T-helper 22 cell (primary cell): ENCODE measurements around the gene ZNF700.
"Not testable (repeated sequence)": the region's sequence is repeated elsewhere in the genome, so short reads cannot be mapped to it uniquely, and the experiment has no call there.

Experiments used
- DNase-seq: peaks from one replicate; pipeline ENCODE4 v3.0.0-alpha.2; 2020; ENCODE audit warnings: low read depth

Gene ZNF700

DNA sequence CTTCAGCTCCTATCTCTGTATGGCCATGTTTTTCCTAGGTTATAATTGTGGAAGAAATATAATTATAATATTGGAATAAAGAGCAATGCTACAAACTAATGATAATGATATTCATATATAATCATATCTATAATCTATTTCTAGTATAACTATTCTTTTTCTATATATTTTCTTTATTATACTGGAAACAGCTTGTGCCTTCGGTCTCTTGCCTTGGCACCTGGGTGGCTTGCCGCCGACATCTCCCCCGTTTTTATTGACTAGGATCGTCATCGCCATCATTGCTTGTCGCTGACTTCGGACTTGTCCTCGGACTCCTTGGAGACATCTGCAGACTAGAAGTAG is 64.2 kb downstream of the ZNF700 start:
- no peak for DNase-seq

DNA sequence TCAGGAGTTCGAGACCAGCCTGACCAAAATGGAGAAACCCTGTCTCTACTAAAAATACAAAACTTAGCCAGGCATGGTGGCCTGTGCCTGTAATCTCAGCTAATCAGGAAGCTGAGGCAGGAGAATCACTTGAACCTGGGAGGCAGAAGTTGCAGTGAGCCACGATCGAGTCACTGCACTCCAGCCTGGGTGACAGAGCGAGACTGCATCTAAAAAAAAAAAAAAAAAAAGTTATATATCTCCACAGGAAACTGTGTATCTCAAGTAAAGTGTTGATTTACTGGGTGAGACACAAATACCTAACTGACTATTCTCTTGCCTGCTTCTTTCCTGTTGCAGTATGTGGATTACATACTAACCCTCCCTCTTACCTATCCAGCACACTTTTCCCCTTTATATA is 67.0 kb downstream of the ZNF700 start:
- not testable (repeated sequence) for DNase-seq

DNA sequence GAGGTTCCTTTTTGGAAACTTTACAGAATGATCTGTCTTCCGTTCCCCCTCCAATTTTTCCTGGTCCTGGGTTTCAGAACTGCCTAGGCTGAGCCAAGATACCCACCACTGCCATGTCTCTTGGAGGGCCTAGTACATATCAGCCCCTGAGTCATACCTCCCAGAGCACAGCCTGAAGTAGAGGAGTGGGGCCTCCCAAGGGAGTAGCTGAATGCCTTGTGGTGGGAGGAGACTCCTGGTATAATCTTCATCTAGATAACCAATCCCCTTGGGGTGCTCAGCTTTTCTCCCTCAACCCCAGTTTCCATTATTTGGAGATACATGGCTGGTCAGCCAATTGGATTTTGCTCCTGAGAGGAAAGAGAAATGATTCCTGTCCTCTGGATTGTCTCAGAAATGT is 70.3 kb downstream of the ZNF700 start:
- DNase-seq = no peak
